Measurements from ENCODE around the gene NOTCH1.

Gene NOTCH1

GRCh38 chr9:136455043-136456002, 90.5 kb downstream of the NOTCH1 start:
- DNase-seq: no peak

DNA sequence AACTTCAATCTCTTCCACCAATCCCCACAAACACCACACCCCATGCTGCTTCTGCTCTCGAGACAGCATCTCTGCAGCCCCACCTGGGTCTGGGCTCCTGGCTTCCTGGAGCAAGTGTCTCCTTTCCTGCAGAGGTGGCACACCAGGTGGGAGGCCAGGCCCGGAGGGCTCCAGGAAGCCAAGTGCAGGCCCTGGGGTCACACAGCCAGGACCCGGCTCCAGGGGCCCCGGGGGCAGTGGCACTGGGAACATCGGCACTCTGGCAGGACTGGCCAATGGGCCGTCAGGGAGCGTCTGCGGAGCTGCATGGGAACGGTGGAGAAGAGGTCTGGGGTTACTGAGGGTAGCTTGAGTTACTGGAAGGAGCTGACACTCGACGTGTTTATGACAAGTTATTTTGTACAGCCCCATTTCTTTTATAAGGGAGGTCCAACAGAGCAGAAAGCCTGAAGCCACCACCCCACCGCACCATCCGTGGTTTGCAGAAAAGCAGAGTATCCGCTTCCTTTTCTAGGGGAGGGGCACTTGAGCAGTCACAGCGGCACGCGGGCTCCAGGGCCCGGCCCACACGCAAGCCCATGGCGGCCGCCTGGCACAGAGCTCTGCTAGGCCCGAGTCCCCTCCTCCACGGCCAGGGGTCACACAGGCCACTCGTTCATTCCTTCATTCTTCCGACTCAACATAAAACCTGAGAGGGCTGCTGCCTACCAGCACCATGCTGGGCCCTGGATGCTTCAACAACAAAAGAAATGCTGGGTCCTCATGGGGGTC, 91.6 kb downstream of the NOTCH1 start:
- no peak for DNase-seq

DNA sequence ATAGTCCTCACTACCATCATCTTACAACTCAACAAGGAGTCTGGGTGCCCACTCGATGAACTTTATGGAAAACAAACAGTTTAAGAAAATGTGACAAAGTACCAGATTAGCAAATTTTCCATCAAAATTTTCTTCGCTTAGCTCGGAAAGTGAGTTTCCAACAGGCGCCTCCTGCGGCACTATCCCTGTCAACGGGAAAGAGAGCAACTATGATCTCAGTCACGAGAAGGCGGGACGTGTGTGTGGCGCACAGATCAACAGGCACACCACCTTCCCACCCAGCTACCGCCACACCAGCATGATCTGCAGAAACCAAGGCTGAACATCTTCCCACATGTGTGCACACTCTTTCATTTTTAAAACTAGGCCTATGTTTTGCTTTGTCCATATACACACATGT, 92.5 kb downstream of the NOTCH1 start:
- no peak for DNase-seq

DNA sequence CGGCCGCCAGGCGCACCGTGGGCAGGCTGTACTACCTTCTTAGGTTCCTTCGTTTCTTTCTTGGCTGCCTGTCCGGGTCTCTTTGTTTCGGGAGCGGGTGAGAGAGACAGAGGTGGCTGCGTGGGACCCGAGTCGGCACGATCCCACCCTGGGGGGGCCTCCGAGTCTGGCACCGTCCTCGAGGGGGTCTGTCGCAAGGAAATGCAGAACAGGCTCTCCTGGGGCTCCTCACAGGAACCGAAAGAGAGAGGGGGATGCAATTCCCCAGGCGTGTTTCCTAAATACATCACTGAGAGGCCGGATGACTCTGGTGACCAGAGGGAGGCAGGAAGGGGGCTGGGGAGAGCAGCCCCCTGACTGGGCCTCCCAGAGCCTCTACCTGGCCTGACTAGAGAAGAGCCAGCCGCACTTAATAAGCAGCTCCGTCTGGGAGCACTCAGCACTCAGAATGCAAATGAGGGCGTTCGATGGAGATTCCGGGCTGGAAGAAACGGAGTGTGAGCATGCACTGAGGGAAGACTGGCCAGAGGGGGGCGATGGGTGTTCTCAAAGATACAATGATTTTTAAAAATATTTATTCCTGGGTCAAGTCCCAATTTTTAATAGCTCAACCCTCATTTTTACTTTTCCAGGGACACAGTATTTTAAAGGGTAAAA, 94.5 kb downstream of the NOTCH1 start:
- no peak for DNase-seq

DNA sequence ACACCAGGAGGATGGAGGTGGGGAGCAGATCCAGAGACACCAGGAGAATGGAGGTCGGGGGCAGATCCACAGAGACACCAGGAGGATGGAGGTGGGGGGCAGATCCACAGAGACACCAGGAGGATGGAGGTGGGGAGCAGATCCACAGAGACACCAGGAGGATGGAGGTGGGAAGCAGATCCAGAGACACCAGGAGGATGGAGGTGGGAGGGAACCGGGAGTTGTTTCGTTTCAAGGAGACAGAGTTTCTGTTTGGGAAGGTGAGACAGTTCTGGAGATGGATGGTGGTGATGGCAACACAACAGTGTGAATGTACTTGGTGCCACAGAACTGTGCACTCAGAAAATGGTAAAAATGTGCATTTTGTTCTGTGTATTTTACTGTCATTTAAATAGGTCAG, 97.2 kb downstream of the NOTCH1 start:
- DNase-seq: no peak

DNA sequence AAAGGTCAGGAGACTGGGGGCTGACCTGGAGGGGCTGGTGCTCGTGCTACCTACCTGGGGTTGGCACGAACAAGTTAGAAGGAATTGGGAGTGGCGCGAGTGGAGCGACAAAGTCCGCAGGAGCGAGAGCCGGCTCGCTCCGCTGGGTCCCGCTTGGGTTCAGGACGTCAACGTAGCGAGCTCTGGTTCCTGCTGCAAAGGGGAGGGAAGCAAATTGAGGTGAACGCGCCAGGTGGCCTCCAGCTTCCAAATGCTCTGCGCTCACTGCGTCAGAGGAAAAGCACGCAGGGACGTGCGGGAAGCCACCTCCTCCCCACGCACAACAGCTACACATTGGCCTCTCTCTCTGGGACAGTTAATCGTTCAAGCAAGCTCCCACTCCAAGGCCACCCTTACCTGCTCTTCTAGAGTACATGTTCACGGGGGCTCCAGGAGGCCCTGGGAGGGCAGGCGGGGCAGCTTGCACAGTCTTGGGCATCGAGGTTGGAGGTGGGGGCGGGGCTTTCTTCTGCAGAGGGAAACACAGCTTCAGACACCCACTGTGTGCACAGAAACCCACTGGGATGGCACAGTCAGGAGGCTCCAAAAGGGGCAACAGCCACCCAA, 98.6 kb downstream of the NOTCH1 start:
- DNase-seq: no peak

DNA sequence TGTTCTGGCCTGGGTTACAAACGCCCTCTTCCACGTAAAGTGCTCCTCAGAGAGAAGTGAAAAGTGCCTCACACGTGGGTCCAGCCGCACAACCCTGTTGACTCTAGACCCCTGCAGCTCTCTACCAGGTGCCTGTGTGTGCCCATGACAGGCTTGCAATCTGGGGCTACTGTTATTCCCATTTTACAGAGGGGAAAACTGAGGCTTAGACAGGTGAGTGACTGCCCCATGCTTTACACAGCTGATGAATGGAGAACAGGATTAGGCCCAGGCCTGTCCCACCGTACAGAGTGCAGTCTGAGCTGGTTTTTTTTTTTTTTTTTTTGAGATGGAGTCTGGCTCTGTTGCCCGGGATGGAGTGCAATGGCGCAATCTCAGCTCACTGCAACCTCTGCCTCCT, 100.0 kb downstream of the NOTCH1 start:
- no peak for DNase-seq
